Measurements from ENCODE around the gene MTF1. TPM values are rescaled to one million over a fixed set of nuclear protein-coding genes. Genes with fewer than 3 reads are reported as not detected.

The MTF1 gene
- total RNA-seq, 2 donors from 2014 or later: 22.1 to 33.9 TPM

GRCh38 chr1:37890378-37891014 lies 31.1 kb upstream of the MTF1 start:
- TF ChIP-seq CTCF (IDR thresholded peaks at IDR 0.05): peak; percentile 57
- H3K27me3 ChIP-seq: no peaks in the 10 kb centered on the region
- H3K9me3 ChIP-seq: no peaks in the 10 kb centered on the region
- H3K27ac ChIP-seq: no peak overlapping the region
- intact Hi-C loops (cut with DNase I): loop anchor here (5.0 kb wide), 1 partner anchor 87 kb away; no protein-coding TSS in a partner anchor
- no peaks in the 10 kb centered on the region for H3K4me1 ChIP-seq
- H3K36me3 ChIP-seq: peaks cover 14% of the 10 kb centered on the region
- H3K4me3 ChIP-seq: no peak overlapping the region
- peak; percentile 20 for DNase-seq
- H3K9ac ChIP-seq (ENCODE audit: low read depth in 2 of 2, low read length in 2 of 2): no peak overlapping the region

- Histone ChIP-seq H3K9ac (ENCODE audit: low read depth in 2 of 2, low read length in 2 of 2) (no peak overlapping the region), H3K36me3 (peaks cover 14% of the 10 kb centered on the region)
- intact Hi-C loops (cut with DNase I): no loop called here
Observed at GRCh38 chr1:37888022-37888700, 28.8 kb upstream of the MTF1 start.

GRCh38 chr1:37884145-37884544 lies 24.8 kb upstream of the MTF1 start:
- no peak overlapping the region for H3K27ac ChIP-seq
- DNase-seq: no peak
- H3K36me3 ChIP-seq: peaks cover 19% of the 10 kb centered on the region
- H3K4me3 ChIP-seq: no peak overlapping the region
- intact Hi-C loops (cut with DNase I): no loop called here
- H3K9me3 ChIP-seq: no peaks in the 10 kb centered on the region
- no peaks in the 10 kb centered on the region for H3K27me3 ChIP-seq
- no peak overlapping the region for H3K9ac ChIP-seq (ENCODE audit: low read depth in 2 of 2, low read length in 2 of 2)
- TF ChIP-seq CTCF (IDR thresholded peaks at IDR 0.05): no peak
- H3K4me1 ChIP-seq: no peaks in the 10 kb centered on the region

More at GRCh38 chr1:37888022-37888700, 28.8 kb upstream of the MTF1 start:
- H3K9me3 ChIP-seq: no peaks in the 10 kb centered on the region
- H3K27ac ChIP-seq: no peak overlapping the region
- DNase-seq: no peak
- H3K27me3 ChIP-seq: no peaks in the 10 kb centered on the region
- TF ChIP-seq CTCF (IDR thresholded peaks at IDR 0.05): no peak
- no peak overlapping the region for H3K4me3 ChIP-seq
- no peaks in the 10 kb centered on the region for H3K4me1 ChIP-seq

- intact Hi-C loops (cut with DNase I): no loop called here
- no peak overlapping the region for H3K27ac ChIP-seq
- no peak for DNase-seq
- no peaks in the 10 kb centered on the region for H3K9me3 ChIP-seq
- no peaks in the 10 kb centered on the region for H3K27me3 ChIP-seq
- peaks cover 19% of the 10 kb centered on the region for H3K36me3 ChIP-seq
- no peak overlapping the region for H3K4me3 ChIP-seq
- no peaks in the 10 kb centered on the region for H3K4me1 ChIP-seq
- no peak overlapping the region for H3K9ac ChIP-seq (ENCODE audit: low read depth in 2 of 2, low read length in 2 of 2)
- no peak for TF ChIP-seq CTCF (IDR thresholded peaks at IDR 0.05)
Observed at GRCh38 chr1:37883671-37884070, 24.3 kb upstream of the MTF1 start.

- Histone ChIP-seq H3K36me3 (peaks cover 5% of the 10 kb centered on the region), H3K4me1 (no peaks in the 10 kb centered on the region), H3K27me3 (no peaks in the 10 kb centered on the region)
Observed at GRCh38 chr1:37879865-37880264, 20.5 kb upstream of the MTF1 start.

More at GRCh38 chr1:37879865-37880264, 20.5 kb upstream of the MTF1 start:
- intact Hi-C loops (cut with DNase I): no loop called here
- Histone ChIP-seq H3K4me3 (no peak overlapping the region), H3K9me3 (no peaks in the 10 kb centered on the region), H3K27ac (no peak overlapping the region), H3K9ac (ENCODE audit: low read depth in 2 of 2, low read length in 2 of 2) (no peak overlapping the region)
- DNase-seq: no peak
- no peak for TF ChIP-seq CTCF (IDR thresholded peaks at IDR 0.05)

All from colonic mucosa (tissue), 4 donors.